IMR-90 (cell line): ENCODE measurements around the gene MAMDC4. TPM values are rescaled to one million over a fixed set of nuclear protein-coding genes. Genes with fewer than 3 reads are reported as not detected.

ENCODE experiments used
- ATAC-seq: fragments of 200-7000 bp; cut with Tn5 transposase; 2 replicates; pipeline ENCODE4 v1.9.1; 2020; ENCODE audit warnings: low read depth, mild to moderate bottlenecking, moderate library complexity
- BruUV-seq: library from RNA; stranded (reverse); fragments of 400-500 nt; replicated peaks from 2 replicates; lab custom pipeline; 2021; lab: Mats Ljungman, UMichigan
- CTCF ChIA-PET: fragments of 300-600 bp; formaldehyde crosslinking; extraction: SDS; loops from one replicate; lab custom pipeline; 2021; ENCODE audit warnings: antibody characterized with exemption; lab: Yijun Ruan, JAX
- POLR2A ChIA-PET: fragments of 300-600 bp; sonication (Branson Sonifier 250); formaldehyde crosslinking; loops from one replicate; lab custom pipeline; 2022; ENCODE audit warnings: antibody characterized with exemption; ENCODE audit not compliant: unreplicated experiment; lab: Charles Lee
- DNase-seq: peaks from one replicate; pipeline ENCODE4 v3.0.0; 2013
- H2AFZ ChIP-seq: replicated peaks from 2 replicates; pipeline ENCODE3; 2013; ENCODE audit warnings: low read length, mild to moderate bottlenecking; ENCODE audit not compliant: poor library complexity
- H2AK5ac ChIP-seq: 2 replicates; pipeline ENCODE4 v1.6.1; 2013; ENCODE audit warnings: low read depth, low read length, inconsistent platforms
- H2AK9ac ChIP-seq: replicated peaks from 2 replicates; pipeline ENCODE3; 2013; ENCODE audit warnings: mild to moderate bottlenecking, low read depth, low read length, moderate library complexity; ENCODE audit not compliant: poor library complexity
- H2BK120ac ChIP-seq: 2 replicates; pipeline ENCODE4 v1.6.1; 2013; ENCODE audit warnings: low read depth, low read length, inconsistent platforms
- H2BK15ac ChIP-seq: 3 replicates; pipeline ENCODE4 v1.6.1; 2013; ENCODE audit warnings: low read depth, low read length, inconsistent platforms
- H2BK20ac ChIP-seq: 2 replicates; pipeline ENCODE4 v1.6.1; 2013; ENCODE audit warnings: low read depth, mild to moderate bottlenecking, inconsistent platforms, low read length, moderate library complexity
- H2BK5ac ChIP-seq: 2 replicates; pipeline ENCODE4 v1.6.1; 2013; ENCODE audit warnings: mild to moderate bottlenecking, low read depth, low read length, inconsistent platforms; ENCODE audit not compliant: poor library complexity, severe bottlenecking
- H3K14ac ChIP-seq: replicated peaks from 2 replicates; pipeline ENCODE4 v1.6.1; 2013; ENCODE audit warnings: low read depth, low read length, inconsistent platforms
- H3K18ac ChIP-seq: 2 replicates; pipeline ENCODE4 v1.6.1; 2013; ENCODE audit warnings: low read depth, low read length, control low read depth
- H3K23ac ChIP-seq: 2 replicates; pipeline ENCODE4 v1.6.1; 2013; ENCODE audit warnings: low read depth, low read length, inconsistent platforms
- H3K27ac ChIP-seq: 2 replicates; pipeline ENCODE4 v1.5.1; 2013; ENCODE audit warnings: mild to moderate bottlenecking, control low read depth, low read length; ENCODE audit not compliant: insufficient read depth
- H3K27me3 ChIP-seq: 2 replicates; pipeline ENCODE4 v1.6.1; 2013; ENCODE audit warnings: low read length; ENCODE audit not compliant: control insufficient read depth, insufficient read depth
- H3K36me3 ChIP-seq: 2 replicates; pipeline ENCODE4 v1.6.1; 2013; ENCODE audit warnings: low read length, mixed read lengths; ENCODE audit not compliant: control insufficient read depth, insufficient read depth
- H3K4ac ChIP-seq: 2 replicates; pipeline ENCODE4 v1.6.1; 2013; ENCODE audit warnings: low read depth, low read length, inconsistent platforms
- H3K4me1 ChIP-seq: 2 replicates; pipeline ENCODE4 v1.6.1; 2013; ENCODE audit warnings: low read length, mixed read lengths; ENCODE audit not compliant: control insufficient read depth, insufficient read depth
- H3K4me2 ChIP-seq: 2 replicates; pipeline ENCODE4 v1.6.1; 2013; ENCODE audit warnings: low read depth, mild to moderate bottlenecking, control low read depth, low read length, moderate library complexity
- H3K4me3 ChIP-seq: 2 replicates; pipeline ENCODE4 v1.5.1; 2013; ENCODE audit warnings: low read depth, mild to moderate bottlenecking, control low read depth, low read length, moderate library complexity; ENCODE audit not compliant: insufficient read depth
- H3K56ac ChIP-seq: 2 replicates; pipeline ENCODE4 v1.6.1; 2013; ENCODE audit warnings: low read length, inconsistent platforms; ENCODE audit not compliant: insufficient read depth; ENCODE audit errors: extremely low read depth
- H3K79me1 ChIP-seq, 2 experiments: 2 replicates each; pipeline ENCODE4 v1.6.1; 2013; ENCODE audit warnings: low read length in 2 of 2, inconsistent platforms in 1 of 2, low read depth in 1 of 2
- H3K9ac ChIP-seq: 2 replicates; pipeline ENCODE4 v1.6.1; 2013; ENCODE audit warnings: low read depth, low read length, control low read depth
- H3K9me1 ChIP-seq: 2 replicates; pipeline ENCODE4 v1.6.1; 2013; ENCODE audit warnings: low read length, inconsistent platforms; ENCODE audit not compliant: insufficient read depth
- H3K9me3 ChIP-seq: 2 replicates; pipeline ENCODE4 v1.6.1; 2013; ENCODE audit warnings: low read length; ENCODE audit not compliant: control insufficient read depth, insufficient read depth
- H4K20me1 ChIP-seq: 2 replicates; pipeline ENCODE4 v1.6.1; 2013; ENCODE audit warnings: low read length, inconsistent platforms; ENCODE audit not compliant: insufficient read depth
- H4K5ac ChIP-seq: 2 replicates; pipeline ENCODE4 v1.6.1; 2013; ENCODE audit warnings: mild to moderate bottlenecking, low read depth, low read length, control low read depth
- H4K8ac ChIP-seq, 2 experiments: 2 replicates each; pipeline ENCODE4 v1.6.1; 2013; ENCODE audit warnings: low read depth in 2 of 2, low read length in 2 of 2, control low read depth in 1 of 2, inconsistent platforms in 1 of 2
- H4K91ac ChIP-seq: 2 replicates; pipeline ENCODE4 v1.6.1; 2013; ENCODE audit warnings: low read depth, low read length, inconsistent platforms; ENCODE audit not compliant: insufficient read depth
- BHLHE40 ChIP-seq: fragments of 150-350 bp; IDR thresholded peaks from 2 replicates; pipeline ENCODE4 v1.6.1; 2016; ENCODE audit warnings: mild to moderate bottlenecking, low read depth, low read length
- CEBPB ChIP-seq: IDR thresholded peaks from 2 replicates; pipeline ENCODE4 v1.6.1; 2012; ENCODE audit warnings: low read depth, low read length, improper control_type of control experiment
- CHD1 ChIP-seq: IDR thresholded peaks from 2 replicates; pipeline ENCODE4 v1.6.1; 2012; ENCODE audit warnings: low read depth, low read length, improper control_type of control experiment
- FOS ChIP-seq: fragments of 150-350 bp; IDR thresholded peaks from 2 replicates; pipeline ENCODE4 v1.6.1; 2016; ENCODE audit warnings: low read depth, low read length
- MAFK ChIP-seq: IDR thresholded peaks from 2 replicates; pipeline ENCODE4 v1.6.1; 2012; ENCODE audit warnings: low read depth, low read length, improper control_type of control experiment
- MXI1 ChIP-seq: IDR thresholded peaks from 2 replicates; pipeline ENCODE4 v1.6.1; 2012; ENCODE audit warnings: low read depth, mild to moderate bottlenecking, low read length, moderate library complexity, borderline replicate concordance
- NFE2L2 ChIP-seq: fragments of 150-350 bp; IDR thresholded peaks from 2 replicates; pipeline ENCODE4 v1.6.1; 2016; ENCODE audit warnings: low read depth, mild to moderate bottlenecking, low read length
- POLR2A ChIP-seq: IDR thresholded peaks from 2 replicates; pipeline ENCODE4 v1.6.1; 2012; ENCODE audit warnings: mild to moderate bottlenecking, low read depth, low read length
- RAD21 ChIP-seq: IDR thresholded peaks from 2 replicates; pipeline ENCODE4 v1.6.1; 2012; ENCODE audit warnings: low read length, improper control_type of control experiment
- RCOR1 ChIP-seq: IDR thresholded peaks from 2 replicates; pipeline ENCODE4 v1.6.1; 2012; ENCODE audit warnings: mild to moderate bottlenecking, low read length, improper control_type of control experiment; ENCODE audit not compliant: insufficient replicate concordance
- SMC3 ChIP-seq: fragments of 150-350 bp; IDR thresholded peaks from 2 replicates; pipeline ENCODE4 v1.6.1; 2016; ENCODE audit warnings: low read depth, mild to moderate bottlenecking, antibody characterized with exemption, low read length, moderate library complexity
- WGBS, 2 experiments: methylation state at CpG; one replicate each; pipeline versions ENCODE4 v1.1.5 to v1.1.7; 2013; ENCODE audit warnings: missing lambda C conversion rate in 2 of 2; ENCODE audit not compliant: insufficient read length in 1 of 2; ENCODE audit errors: extremely low coverage in 2 of 2; 5-methylcytosine and 5-hydroxymethylcytosine counted together
- dilution Hi-C: fragments of 300-500 bp; cut with HindIII; formaldehyde crosslinking; loops from one replicate; pipeline ENCODE4 v1.14.3; 2018; ENCODE audit warnings: low sequenced_read_pairs; ENCODE audit not compliant: unreplicated experiment
- in situ Hi-C: fragments of 300-500 bp; cut with MboI; formaldehyde crosslinking; loops from 3 replicates; pipeline ENCODE4 v1.14.3; 2019; ENCODE audit warnings: low sequenced_read_pairs, inconsistent platforms, mixed read lengths
- intact Hi-C: fragments of 100-400 bp; cut with micrococcal nuclease; formaldehyde crosslinking; loops from 2 replicates; pipeline ENCODE4 v1.10.0; 2022
- polyA plus RNA-seq, 3 experiments: library from polyadenylated mRNA; depleted of rRNA; stranded (reverse); fragments of >200 nt; gene quantifications; 2 replicates each; pipeline ENCODE4 v1.2.3, GENCODE V29; 2012; ENCODE audit warnings: low replicate concordance in 1 of 3
- total RNA-seq: library from RNA; depleted of rRNA; stranded (reverse); fragments of >200 nt; gene quantifications from 2 replicates; pipeline ENCODE4 v1.2.3, GENCODE V29; 2012
- TF ChIP-seq, protein P1 (sequence below): fragments of 150-350 bp; IDR thresholded peaks from 2 replicates; pipeline ENCODE4 v1.6.1; 2017; ENCODE audit warnings: mild to moderate bottlenecking, antibody characterized with exemption, low read length, low read depth
- TF ChIP-seq, protein P2 (sequence below): conservative IDR thresholded peaks from 2 replicates; pipeline ENCODE4 v1.5.1; 2012; ENCODE audit warnings: mild to moderate bottlenecking, low read depth, low read length, improper control_type of control experiment
- TF ChIP-seq, protein P3 (sequence below): fragments of 150-350 bp; IDR thresholded peaks from 2 replicates; pipeline ENCODE4 v1.6.1; 2016; ENCODE audit warnings: low read depth, mild to moderate bottlenecking, low read length, moderate library complexity, borderline replicate concordance

MAMDC4 gene
- total and polyA plus RNA-seq, 2 of the 4 experiments (the other 2 are of a cell fraction), result 0.18 to 3.5 TPM

GRCh38 chr9:136831720-136832104, 20.4 kb upstream of the MAMDC4 start:
- Histone ChIP-seq H3K9ac (no peak overlapping the region), H3K36me3 (peaks cover 54% of the 10 kb centered on the region), H3K27me3 (no peaks in the 10 kb centered on the region), H3K4me2 (no peak overlapping the region), H4K20me1 (no peaks in the 10 kb centered on the region), H3K9me1 (no peaks in the 10 kb centered on the region), H3K4me3 (no peak overlapping the region), H2BK20ac (no peak overlapping the region), H4K8ac (no peak overlapping the region), H4K5ac (no peak overlapping the region), H2AK9ac (no peak overlapping the region), H2BK15ac (no peak overlapping the region), H2BK5ac (no peak overlapping the region), H3K18ac (no peak overlapping the region), H4K91ac (no peak overlapping the region), H3K56ac (no peak overlapping the region), H2AFZ (no peak overlapping the region), H2BK120ac (no peak overlapping the region), H3K23ac (no peak overlapping the region), H3K9me3 (no peaks in the 10 kb centered on the region), H3K27ac (no peak overlapping the region), H3K4me1 (no peaks in the 10 kb centered on the region), H2AK5ac (no peak overlapping the region), H3K14ac (no peak overlapping the region), H3K79me1 (peaks cover 0 to 3% of the 10 kb centered on the region in 2 experiments; a peak in 1 of 4 replicates), H3K4ac (no peak overlapping the region)
- intact Hi-C loops, result no loop called here
- ChIA-PET CTCF (no interaction called here), POLR2A (no interaction called here)
- TF ChIP-seq POLR2A (no peak), RCOR1 (no peak), CEBPB (no peak), MXI1 (no peak), RAD21 (no peak), BHLHE40 (no peak), MAFK (no peak), NFE2L2 (no peak), FOS (no peak), SMC3 (no peak), CHD1 (no peak)
- TF ChIP-seq, protein P1, sequence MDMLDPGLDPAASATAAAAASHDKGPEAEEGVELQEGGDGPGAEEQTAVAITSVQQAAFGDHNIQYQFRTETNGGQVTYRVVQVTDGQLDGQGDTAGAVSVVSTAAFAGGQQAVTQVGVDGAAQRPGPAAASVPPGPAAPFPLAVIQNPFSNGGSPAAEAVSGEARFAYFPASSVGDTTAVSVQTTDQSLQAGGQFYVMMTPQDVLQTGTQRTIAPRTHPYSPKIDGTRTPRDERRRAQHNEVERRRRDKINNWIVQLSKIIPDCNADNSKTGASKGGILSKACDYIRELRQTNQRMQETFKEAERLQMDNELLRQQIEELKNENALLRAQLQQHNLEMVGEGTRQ, result no peak
- TF ChIP-seq, protein P2, sequence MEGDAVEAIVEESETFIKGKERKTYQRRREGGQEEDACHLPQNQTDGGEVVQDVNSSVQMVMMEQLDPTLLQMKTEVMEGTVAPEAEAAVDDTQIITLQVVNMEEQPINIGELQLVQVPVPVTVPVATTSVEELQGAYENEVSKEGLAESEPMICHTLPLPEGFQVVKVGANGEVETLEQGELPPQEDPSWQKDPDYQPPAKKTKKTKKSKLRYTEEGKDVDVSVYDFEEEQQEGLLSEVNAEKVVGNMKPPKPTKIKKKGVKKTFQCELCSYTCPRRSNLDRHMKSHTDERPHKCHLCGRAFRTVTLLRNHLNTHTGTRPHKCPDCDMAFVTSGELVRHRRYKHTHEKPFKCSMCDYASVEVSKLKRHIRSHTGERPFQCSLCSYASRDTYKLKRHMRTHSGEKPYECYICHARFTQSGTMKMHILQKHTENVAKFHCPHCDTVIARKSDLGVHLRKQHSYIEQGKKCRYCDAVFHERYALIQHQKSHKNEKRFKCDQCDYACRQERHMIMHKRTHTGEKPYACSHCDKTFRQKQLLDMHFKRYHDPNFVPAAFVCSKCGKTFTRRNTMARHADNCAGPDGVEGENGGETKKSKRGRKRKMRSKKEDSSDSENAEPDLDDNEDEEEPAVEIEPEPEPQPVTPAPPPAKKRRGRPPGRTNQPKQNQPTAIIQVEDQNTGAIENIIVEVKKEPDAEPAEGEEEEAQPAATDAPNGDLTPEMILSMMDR, result no peak
- TF ChIP-seq, protein P3, sequence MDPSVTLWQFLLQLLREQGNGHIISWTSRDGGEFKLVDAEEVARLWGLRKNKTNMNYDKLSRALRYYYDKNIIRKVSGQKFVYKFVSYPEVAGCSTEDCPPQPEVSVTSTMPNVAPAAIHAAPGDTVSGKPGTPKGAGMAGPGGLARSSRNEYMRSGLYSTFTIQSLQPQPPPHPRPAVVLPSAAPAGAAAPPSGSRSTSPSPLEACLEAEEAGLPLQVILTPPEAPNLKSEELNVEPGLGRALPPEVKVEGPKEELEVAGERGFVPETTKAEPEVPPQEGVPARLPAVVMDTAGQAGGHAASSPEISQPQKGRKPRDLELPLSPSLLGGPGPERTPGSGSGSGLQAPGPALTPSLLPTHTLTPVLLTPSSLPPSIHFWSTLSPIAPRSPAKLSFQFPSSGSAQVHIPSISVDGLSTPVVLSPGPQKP, result no peak
- ATAC-seq (no peak), DNase-seq (no peak)
- WGBS, 2 experiments, result 97% methylated on average over 12 of the region's 23 CpGs; no CpG with 5 or more reads in 1 of the 2 experiments
- in situ Hi-C loops, result no loop called here
- no TSS peak for BruUV-seq
- dilution Hi-C loops, result no loop called here
